Endothelial cell of umbilical vein (primary cell): ENCODE results near the gene ARPC5.

Experiments
- CTCF ChIP-seq, 2 donors: IDR thresholded peaks; 1 replicate in 1 of 2; 2 replicates in 1 of 2; pipeline ENCODE4 v1.5.1; 2011; ENCODE audit warnings: low read length in 2 of 2, mild to moderate bottlenecking in 2 of 2, moderate library complexity in 2 of 2, control low read depth in 1 of 2, inconsistent platforms in 1 of 2, low read depth in 1 of 2; ENCODE audit not compliant: insufficient read depth in 1 of 2; ENCODE audit errors: extremely low read depth in 1 of 2
- POLR2AphosphoS5 ChIP-seq: IDR thresholded peaks from 2 replicates; pipeline ENCODE4 v1.6.1; 2012; ENCODE audit warnings: low read depth, mild to moderate bottlenecking, control low read depth, low read length, moderate library complexity; ENCODE audit not compliant: insufficient read depth
- TF ChIP-seq, protein P1 (sequence below): IDR thresholded peaks from 2 replicates; pipeline ENCODE4 v1.6.1; 2011; ENCODE audit not compliant: insufficient read depth, insufficient read length

- TF ChIP-seq CTCF (IDR thresholded peaks at IDR 0.05; ENCODE audit: extremely low read depth in 1 of 2, insufficient read depth in 1 of 2, low read depth in 1 of 2, low read length in 2 of 2) (no peak), POLR2AphosphoS5 (no peak)
- TF ChIP-seq, protein P1, sequence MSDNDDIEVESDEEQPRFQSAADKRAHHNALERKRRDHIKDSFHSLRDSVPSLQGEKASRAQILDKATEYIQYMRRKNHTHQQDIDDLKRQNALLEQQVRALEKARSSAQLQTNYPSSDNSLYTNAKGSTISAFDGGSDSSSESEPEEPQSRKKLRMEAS: no peak
Observed at GRCh38 chr1:183602510-183602909, 33.1 kb downstream of the ARPC5 start.
